ENCODE measurements around the gene SPA17.

GRCh38 chr11:124669193-124669592, 4.5 kb upstream of the SPA17 start:
- TF ChIP-seq CTCF (IDR thresholded peaks at IDR 0.05; ENCODE audit: poor library complexity, severe bottlenecking) (peak; percentile 95), EP300 (conservative IDR thresholded peaks at IDR 0.05; ENCODE audit: poor library complexity, severe bottlenecking) (no peak), TAF1 (IDR thresholded peaks at IDR 0.05; ENCODE audit: low read depth) (no peak), EZH2 (IDR thresholded peaks at IDR 0.05; ENCODE audit: borderline replicate concordance, insufficient read depth, low read length, poor library complexity, severe bottlenecking) (no peak)
